H1 (cell line): ENCODE results near the gene MRPL52. TPM values are rescaled to one million over a fixed set of nuclear protein-coding genes. Genes with fewer than 3 reads are reported as not detected.

Experiments
- CTCF ChIA-PET: fragments of 300-600 bp; sonication (Branson Sonifier 250); formaldehyde crosslinking; loops from one replicate; lab custom pipeline; 2021; ENCODE audit not compliant: partially characterized antibody; lab: Charles Lee
- POLR2A ChIA-PET: fragments of 300-600 bp; sonication (Branson Sonifier 250); formaldehyde crosslinking; loops from one replicate; lab custom pipeline; 2021; ENCODE audit warnings: inconsistent platforms; ENCODE audit not compliant: partially characterized antibody; lab: Charles Lee
- DNase-seq, 2 experiments: peaks; one replicate each; pipeline versions ENCODE4 v3.0.0 to v3.0.0-alpha.2; 2010 to 2022; ENCODE audit warnings: low spot score in 2 of 2, low read depth in 1 of 2, mixed read lengths in 1 of 2
- FAIRE-seq: peaks from 2 replicates; lab custom pipeline; 2011; peaks lifted over from hg19 to GRCh38; lab: Jason Lieb, UNC
- H2AFZ ChIP-seq: 2 replicates; pipeline ENCODE4 v1.8.1; 2012; ENCODE audit warnings: low read length, inconsistent platforms
- H2AK5ac ChIP-seq: 2 replicates; pipeline ENCODE4 v1.6.1; 2013; ENCODE audit warnings: low read depth, low read length
- H2BK120ac ChIP-seq: replicated peaks from 2 replicates; pipeline ENCODE3; 2013; ENCODE audit warnings: low read depth, low read length, inconsistent platforms
- H2BK12ac ChIP-seq: 2 replicates; pipeline ENCODE4 v1.6.1; 2013; ENCODE audit warnings: low read depth, low read length
- H2BK15ac ChIP-seq: 2 replicates; pipeline ENCODE4 v1.6.1; 2013; ENCODE audit warnings: low read length
- H2BK20ac ChIP-seq: 2 replicates; pipeline ENCODE4 v1.6.1; 2013; ENCODE audit warnings: low read length
- H2BK5ac ChIP-seq: 2 replicates; pipeline ENCODE4 v1.6.1; 2013; ENCODE audit warnings: low read depth, low read length
- H3K14ac ChIP-seq: 2 replicates; pipeline ENCODE4 v1.6.1; 2013; ENCODE audit warnings: inconsistent platforms; ENCODE audit not compliant: insufficient read length
- H3K18ac ChIP-seq: 2 replicates; pipeline ENCODE4 v1.6.1; 2013; ENCODE audit warnings: low read length; ENCODE audit errors: extremely low read depth
- H3K23ac ChIP-seq: 2 replicates; pipeline ENCODE4 v1.6.1; 2013; ENCODE audit warnings: inconsistent platforms; ENCODE audit not compliant: insufficient read length
- H3K23me2 ChIP-seq: 2 replicates; pipeline ENCODE4 v1.6.1; 2013; ENCODE audit warnings: low read depth, low read length
- H3K27ac ChIP-seq: 2 replicates; pipeline ENCODE4 v1.6.1; 2011; ENCODE audit warnings: low read depth, low read length, inconsistent platforms
- H3K27me3 ChIP-seq, 4 experiments: replicated peaks in 1 of 4; 1 replicate in 1 of 4; 2 replicates in 3 of 4; pipeline versions ENCODE4 v1.6.1 to v1.8.1; 2011 to 2013; ENCODE audit warnings: low read length in 3 of 4, mild to moderate bottlenecking in 3 of 4, inconsistent platforms in 2 of 4, mixed read lengths in 2 of 4, moderate library complexity in 1 of 4; ENCODE audit not compliant: control insufficient read depth in 3 of 4, insufficient read depth in 3 of 4; ENCODE audit errors: extremely low read depth in 1 of 4
- H3K36me3 ChIP-seq, 4 experiments: 2 replicates each; pipeline versions ENCODE4 v1.6.1 to v1.8.1; 2011 to 2013; ENCODE audit warnings: mild to moderate bottlenecking in 4 of 4, low read length in 3 of 4, moderate library complexity in 2 of 4, control low read depth in 1 of 4, inconsistent platforms in 1 of 4; ENCODE audit not compliant: insufficient read depth in 4 of 4, control insufficient read depth in 2 of 4
- H3K4ac ChIP-seq: replicated peaks from 2 replicates; pipeline ENCODE3; 2013; ENCODE audit warnings: low read length, low read depth, mixed read lengths, inconsistent platforms; ENCODE audit not compliant: insufficient read length
- H3K4me1 ChIP-seq, 4 experiments: replicated peaks in 1 of 4; 1 replicate in 1 of 4; 2 replicates in 3 of 4; pipeline versions ENCODE4 v1.6.1 to v1.8.1; 2011 to 2013; ENCODE audit warnings: low read length in 3 of 4, inconsistent platforms in 2 of 4, mixed read lengths in 1 of 4; ENCODE audit not compliant: insufficient read depth in 4 of 4, control insufficient read depth in 3 of 4
- H3K4me2 ChIP-seq, 2 experiments: 2 replicates each; pipeline versions ENCODE4 v1.6.1 to v1.8.1; 2011 to 2013; ENCODE audit warnings: low read depth in 2 of 2, low read length in 2 of 2, control low read depth in 1 of 2, inconsistent platforms in 1 of 2, mild to moderate bottlenecking in 1 of 2; ENCODE audit not compliant: insufficient read depth in 1 of 2
- H3K4me3 ChIP-seq, 4 experiments: fragments of 200-600, 300-600 bp in 1 of 4; sonication (generic), shearing (Covaris generic), sonication (Bioruptor Twin) in 1 of 4; 2 replicates each; pipeline versions ENCODE4 v1.5.1 to v1.8.1; 2011 to 2016; ENCODE audit warnings: low read length in 4 of 4, low read depth in 3 of 4, control low read depth in 2 of 4, inconsistent platforms in 2 of 4, mild to moderate bottlenecking in 2 of 4, mixed read lengths in 1 of 4, moderate library complexity in 1 of 4; ENCODE audit not compliant: insufficient read depth in 2 of 4; ENCODE audit errors: extremely low read depth in 1 of 4
- H3K56ac ChIP-seq: replicated peaks from 2 replicates; pipeline ENCODE3; 2013; ENCODE audit warnings: low read depth, mild to moderate bottlenecking, mixed read lengths, low read length, inconsistent platforms; ENCODE audit not compliant: insufficient read length
- H3K79me1 ChIP-seq: 2 replicates; pipeline ENCODE4 v1.6.1; 2013; ENCODE audit warnings: low read depth, low read length, control low read depth
- H3K79me2 ChIP-seq, 2 experiments: 2 replicates each; pipeline versions ENCODE4 v1.6.1 to v1.8.1; 2012 to 2013; ENCODE audit warnings: low read length in 2 of 2, mild to moderate bottlenecking in 2 of 2, inconsistent platforms in 1 of 2; ENCODE audit not compliant: insufficient read depth in 2 of 2, control insufficient read depth in 1 of 2
- H3K9ac ChIP-seq, 4 experiments: replicated peaks in 1 of 4; 1 replicate in 1 of 4; 2 replicates in 3 of 4; pipeline versions ENCODE4 v1.6.1 to v1.8.1; 2011 to 2013; ENCODE audit warnings: low read depth in 3 of 4, low read length in 3 of 4, control low read depth in 2 of 4, mild to moderate bottlenecking in 2 of 4, moderate library complexity in 2 of 4, inconsistent platforms in 1 of 4; ENCODE audit errors: extremely low read depth in 1 of 4
- H3K9me3 ChIP-seq, 2 experiments: 2 replicates each; pipeline versions ENCODE4 v1.6.1 to v1.8.1; 2012 to 2013; ENCODE audit warnings: mild to moderate bottlenecking in 2 of 2, moderate library complexity in 2 of 2, control low read depth in 1 of 2, inconsistent platforms in 1 of 2, low read depth in 1 of 2, low read length in 1 of 2, mixed read lengths in 1 of 2; ENCODE audit not compliant: insufficient read depth in 2 of 2
- H4K20me1 ChIP-seq, 2 experiments: replicated peaks in 1 of 2; 2 replicates each; pipeline versions ENCODE3 to v1.8.1; 2011 to 2013; ENCODE audit warnings: inconsistent platforms in 2 of 2, low read length in 2 of 2, mild to moderate bottlenecking in 1 of 2; ENCODE audit not compliant: insufficient read depth in 2 of 2, control insufficient read depth in 1 of 2
- H4K5ac ChIP-seq: 2 replicates; pipeline ENCODE4 v1.6.1; 2013; ENCODE audit warnings: low read length, low read depth, mixed read lengths, inconsistent platforms; ENCODE audit not compliant: insufficient read length
- H4K8ac ChIP-seq: 2 replicates; pipeline ENCODE4 v1.8.0; 2013; ENCODE audit warnings: mild to moderate bottlenecking, moderate library complexity, low read length, inconsistent platforms; ENCODE audit not compliant: insufficient read depth; ENCODE audit errors: extremely low read depth
- H4K91ac ChIP-seq: replicated peaks from 2 replicates; pipeline ENCODE3; 2013; ENCODE audit warnings: low read length, mixed read lengths, inconsistent platforms; ENCODE audit not compliant: insufficient read length
- EP300 ChIP-seq, 2 experiments: IDR thresholded peaks; 1 replicate in 1 of 2; 2 replicates in 1 of 2; pipeline ENCODE4 v1.6.1; 2011 to 2012; ENCODE audit warnings: low read depth in 2 of 2, low read length in 2 of 2, mild to moderate bottlenecking in 2 of 2, borderline replicate concordance in 1 of 2, inconsistent platforms in 1 of 2, moderate library complexity in 1 of 2
- HDAC2 ChIP-seq, 2 experiments: fragments of 300-600 bp in 1 of 2; sonication (generic) in 1 of 2; IDR thresholded peaks; 2 replicates each; pipeline ENCODE4 v1.6.1; 2011 to 2012; ENCODE audit warnings: low read depth in 2 of 2, low read length in 2 of 2, mild to moderate bottlenecking in 2 of 2, moderate library complexity in 2 of 2, borderline replicate concordance in 1 of 2, inconsistent platforms in 1 of 2
- POU5F1 ChIP-seq: IDR thresholded peaks from 2 replicates; pipeline ENCODE4 v1.6.1; 2011; ENCODE audit warnings: low read depth, mild to moderate bottlenecking, low read length, moderate library complexity
- RXRA ChIP-seq: IDR thresholded peaks from 2 replicates; pipeline ENCODE4 v1.6.1; 2011; ENCODE audit warnings: low read depth, mild to moderate bottlenecking, low read length, moderate library complexity; ENCODE audit not compliant: insufficient read depth
- SP1 ChIP-seq: IDR thresholded peaks from 2 replicates; pipeline ENCODE4 v1.6.1; 2011; ENCODE audit warnings: low read depth, low read length
- TEAD4 ChIP-seq: IDR thresholded peaks from 2 replicates; pipeline ENCODE4 v1.6.1; 2012; ENCODE audit warnings: low read depth, low read length, inconsistent platforms, mixed read lengths
- WGBS, 2 experiments: shearing (Covaris generic) in 1 of 2; methylation state at CpG; one replicate each; pipeline versions ENCODE4 v1.1.6 to v1.1.7; 2013 to 2015; ENCODE audit warnings: low lambda C conversion rate in 2 of 2, mixed read lengths in 2 of 2, inconsistent platforms in 1 of 2, low coverage in 1 of 2, missing lambda C conversion rate in 1 of 2; ENCODE audit not compliant: insufficient replicate concordance in 2 of 2, insufficient coverage in 1 of 2, insufficient read length in 1 of 2; ENCODE audit errors: extremely low coverage in 1 of 2, missing lambda C conversion rate in 1 of 2; 5-methylcytosine and 5-hydroxymethylcytosine counted together
- polyA plus RNA-seq, 7 experiments: library from polyadenylated mRNA; depleted of rRNA in 3 of 7; stranded (reverse) in 5 of 7; unstranded in 2 of 7; fragments of >200 nt in 5 of 7; fragments of 200-250 nt in 2 of 7; gene quantifications; 1 replicate in 5 of 7; 2 replicates in 1 of 7; 4 replicates in 1 of 7; pipeline versions ENCODE4 v1.2.1 to v1.2.3, GENCODE V29; 2011 to 2013; ENCODE audit warnings: missing spikeins in 2 of 7, mixed read lengths in 2 of 7
- total RNA-seq: library from RNA; stranded (reverse); fragmentation: NEBNext Ultra II Directional; extraction: Animal tissue kit (Norgen Biotek cat#: 25700); gene quantifications from 2 replicates; pipeline ENCODE4 v1.2.1, GENCODE V29; 2021

The MRPL52 gene
- total and polyA plus RNA-seq, 2 of the 8 experiments (the other 6 are each of a cell fraction or from before 2014, with no cell fraction given), result 70.5 to 176 TPM

GRCh38 chr14:22791301-22791700, 38.4 kb upstream of the MRPL52 start:
- FAIRE-seq, result no peak
- ChIA-PET CTCF (interaction anchor here (0.6 to 1.4 kb wide), 5 partner anchors 13 to 138 kb away, joined by 3 read pairs; no protein-coding TSS in a partner anchor), POLR2A (interaction anchor here (1.0 kb wide), 2 partner anchors 17 to 203 kb away, joined by 3 to 4 read pairs; no protein-coding TSS in a partner anchor)
- Histone ChIP-seq H3K56ac (no peak overlapping the region), H3K4ac (no peak overlapping the region), H4K91ac (no peak overlapping the region), H3K9ac (no peak overlapping the region), H4K5ac (no peak overlapping the region), H2BK20ac (no peak overlapping the region), H2BK5ac (no peak overlapping the region), H3K18ac (no peak overlapping the region), H2BK15ac (no peak overlapping the region), H3K14ac (no peak overlapping the region), H3K36me3 (no peaks in the 10 kb centered on the region), H2AFZ (no peak overlapping the region), H3K27me3 (no peaks in the 10 kb centered on the region), H2BK120ac (no peak overlapping the region), H3K4me2 (no peak overlapping the region), H3K4me3 (no peak overlapping the region), H2AK5ac (no peak overlapping the region), H4K8ac (no peak overlapping the region), H4K20me1 (no peaks in the 10 kb centered on the region), H2BK12ac (no peak overlapping the region), H3K23me2 (no peaks in the 10 kb centered on the region), H3K4me1 (peaks cover 0 to 2% (median 0%) of the 10 kb centered on the region in 4 experiments; a peak in 2 of 7 replicates), H3K27ac (no peak overlapping the region), H3K23ac (no peak overlapping the region), H3K79me2 (no peaks in the 10 kb centered on the region), H3K9me3 (peaks cover 0 to 4% of the 10 kb centered on the region in 2 experiments; a peak in 1 of 4 replicates), H3K79me1 (no peaks in the 10 kb centered on the region)
- WGBS, 2 experiments, result 78% methylated on average over 3 of the region's 3 CpGs; no CpG with 5 or more reads in 1 of the 2 experiments
- no peak for TF ChIP-seq SP1
- TF ChIP-seq POU5F1, result no peak
- TF ChIP-seq RXRA, result no peak
- no peak for TF ChIP-seq TEAD4
- no peak for TF ChIP-seq EP300 (IDR thresholded peaks at IDR 0.05; ENCODE audit: borderline replicate concordance in 1 of 2, low read depth in 2 of 2, low read length in 2 of 2)
- no peak for TF ChIP-seq HDAC2 (IDR thresholded peaks at IDR 0.05; ENCODE audit: borderline replicate concordance in 1 of 2, low read depth in 2 of 2, low read length in 2 of 2)
- no peak for DNase-seq
